ENCODE data around the gene AEBP1. TPM values are rescaled to one million over a fixed set of nuclear protein-coding genes. Genes with fewer than 3 reads are reported as not detected.

Gene AEBP1
- total RNA-seq, 1 donor from 2014 or later = 21.6 TPM

- Mint-ChIP-seq H3K9me3 (no peaks in the 10 kb centered on the region), H3K36me3 (ENCODE audit: low read depth) (no peaks in the 10 kb centered on the region), H3K27me3 (peaks cover 17% of the 10 kb centered on the region), H3K4me3 (no peak overlapping the region), H3K4me1 (peaks cover 21% of the 10 kb centered on the region), H3K27ac (no peak overlapping the region)
- intact Hi-C loops (cut with micrococcal nuclease) = no loop called here
- DNase-seq = no peak
Observed at GRCh38 chr7:44101303-44101965, 2.7 kb upstream of the AEBP1 start.

GRCh38 chr7:44101966-44102845 lies 1.9 kb upstream of the AEBP1 start:
- intact Hi-C loops (cut with micrococcal nuclease) = no loop called here

GRCh38 chr7:44102846-44103565 lies 1.1 kb upstream of the AEBP1 start:
- Mint-ChIP-seq H3K9me3 (no peaks in the 10 kb centered on the region), H3K4me3 (peak overlapping the region; percentile 57), H3K4me1 (peaks cover 7% of the 10 kb centered on the region), H3K27ac (peak overlapping the region; percentile 4), H3K27me3 (peaks cover 17% of the 10 kb centered on the region), H3K36me3 (ENCODE audit: low read depth) (no peaks in the 10 kb centered on the region)
- no peak for DNase-seq
- intact Hi-C loops (cut with micrococcal nuclease) = no loop called here

More at GRCh38 chr7:44101966-44102845, 1.9 kb upstream of the AEBP1 start:
- Mint-ChIP-seq H3K27ac (no peak overlapping the region), H3K9me3 (no peaks in the 10 kb centered on the region), H3K4me1 (peaks cover 14% of the 10 kb centered on the region), H3K36me3 (ENCODE audit: low read depth) (no peaks in the 10 kb centered on the region), H3K27me3 (peaks cover 17% of the 10 kb centered on the region), H3K4me3 (peak overlapping the region; percentile 24)
- no peak for DNase-seq

- peaks cover 17% of the 10 kb centered on the region for H3K27me3 Mint-ChIP-seq
- H3K4me3 Mint-ChIP-seq = peak overlapping the region; percentile 57
- intact Hi-C loops (cut with micrococcal nuclease) = no loop called here
Observed at GRCh38 chr7:44103566-44103922, 601 bp upstream of the AEBP1 start.

GRCh38 chr7:44104860-44105771 lies 971 bp downstream of the AEBP1 start:
- peak overlapping the region; percentile 35 for H3K27ac Mint-ChIP-seq
- intact Hi-C loops (cut with micrococcal nuclease) = loop anchor here (1.0 kb wide), 1 partner anchor 23 kb away; the partner anchor contains the start of gene POLM
- no peaks in the 10 kb centered on the region for H3K36me3 Mint-ChIP-seq (ENCODE audit: low read depth)
- no peak for DNase-seq
- peaks cover 7% of the 10 kb centered on the region for H3K4me1 Mint-ChIP-seq
- peak overlapping the region; percentile 76 for H3K4me3 Mint-ChIP-seq
- H3K9me3 Mint-ChIP-seq = no peaks in the 10 kb centered on the region
- peaks cover 17% of the 10 kb centered on the region for H3K27me3 Mint-ChIP-seq

More at GRCh38 chr7:44103566-44103922, 601 bp upstream of the AEBP1 start:
- Mint-ChIP-seq H3K27ac (peak overlapping the region; percentile 4), H3K9me3 (no peaks in the 10 kb centered on the region), H3K36me3 (ENCODE audit: low read depth) (no peaks in the 10 kb centered on the region), H3K4me1 (peaks cover 7% of the 10 kb centered on the region)
- no peak for DNase-seq

DNA sequence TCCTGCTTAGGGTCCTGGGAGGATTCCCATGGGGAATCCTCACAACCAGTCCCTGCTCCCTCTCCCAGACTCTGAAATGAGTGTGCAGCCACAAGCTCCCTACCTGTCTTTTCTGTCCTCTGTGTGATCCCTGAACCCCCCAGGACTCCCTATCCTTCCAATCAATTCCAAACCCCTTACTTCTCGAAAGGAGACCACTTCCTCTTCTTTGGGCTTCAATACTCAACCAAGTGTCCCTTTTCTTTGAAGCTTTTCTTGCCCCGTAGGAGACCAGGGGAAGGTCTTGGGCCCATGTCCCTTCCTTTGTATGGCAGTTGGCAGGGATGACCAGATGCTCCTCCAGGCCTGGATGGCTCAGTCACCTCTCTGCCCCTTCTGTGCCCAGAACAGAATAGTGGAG lies 1.7 kb downstream of the AEBP1 start:
- intact Hi-C loops (cut with micrococcal nuclease) = no loop called here
- Mint-ChIP-seq H3K9me3 (no peaks in the 10 kb centered on the region), H3K27me3 (peaks cover 17% of the 10 kb centered on the region), H3K27ac (no peak overlapping the region), H3K4me1 (peaks cover 7% of the 10 kb centered on the region), H3K36me3 (ENCODE audit: low read depth) (no peaks in the 10 kb centered on the region), H3K4me3 (peak overlapping the region; percentile 76)
- DNase-seq = no peak

- Mint-ChIP-seq H3K27ac (no peak overlapping the region), H3K4me1 (peaks cover 7% of the 10 kb centered on the region), H3K27me3 (peaks cover 17% of the 10 kb centered on the region), H3K9me3 (no peaks in the 10 kb centered on the region), H3K4me3 (no peak overlapping the region), H3K36me3 (ENCODE audit: low read depth) (no peaks in the 10 kb centered on the region)
- intact Hi-C loops (cut with micrococcal nuclease) = no loop called here
- no peak for DNase-seq
Observed at GRCh38 chr7:44106311-44107065, 2.3 kb downstream of the AEBP1 start.

DNA sequence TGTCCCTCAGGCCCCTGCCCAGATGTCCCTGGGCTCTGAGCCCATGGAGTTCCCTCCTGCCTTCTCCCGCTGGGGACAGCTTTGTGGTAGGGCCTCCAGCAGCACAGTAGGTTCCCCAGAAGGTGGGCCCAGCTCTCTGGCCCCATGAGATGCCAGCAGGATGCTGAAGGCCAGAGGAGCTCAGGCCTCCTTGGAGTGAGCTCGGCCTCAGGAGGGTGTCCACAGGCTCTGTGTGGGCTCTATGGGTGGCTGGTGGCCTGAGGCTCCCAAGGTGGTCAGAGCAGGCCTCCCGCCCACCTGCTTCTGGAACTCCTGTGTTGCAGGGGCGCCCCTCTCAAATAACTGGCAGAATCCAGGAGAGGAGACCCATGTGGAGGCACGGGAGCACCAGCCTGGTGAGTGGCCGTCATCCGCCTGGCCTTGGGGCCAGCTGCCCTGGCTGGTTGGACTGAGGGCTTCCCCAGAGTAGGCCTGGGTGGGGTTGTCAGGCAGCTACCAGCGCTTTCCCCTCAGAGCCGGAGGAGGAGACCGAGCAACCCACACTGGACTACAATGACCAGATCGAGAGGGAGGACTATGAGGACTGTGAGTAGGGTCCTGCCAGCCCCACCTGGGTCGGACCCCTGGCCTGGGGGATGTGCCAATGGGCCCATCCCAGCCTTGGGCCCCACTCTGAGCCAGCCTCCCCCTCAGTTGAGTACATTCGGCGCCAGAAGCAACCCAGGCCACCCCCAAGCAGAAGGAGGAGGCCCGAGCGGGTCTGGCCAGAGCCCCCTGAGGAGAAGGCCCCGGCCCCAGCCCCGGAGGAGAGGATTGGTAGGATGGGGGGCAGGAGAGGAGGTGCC lies 3.2 kb downstream of the AEBP1 start:
- Mint-ChIP-seq H3K27ac (no peak overlapping the region), H3K27me3 (peaks cover 14% of the 10 kb centered on the region), H3K36me3 (ENCODE audit: low read depth) (no peaks in the 10 kb centered on the region), H3K4me3 (no peak overlapping the region), H3K4me1 (peaks cover 7% of the 10 kb centered on the region), H3K9me3 (no peaks in the 10 kb centered on the region)
- no peak for DNase-seq
- intact Hi-C loops (cut with micrococcal nuclease) = no loop called here

- Mint-ChIP-seq H3K4me1 (peaks cover 7% of the 10 kb centered on the region), H3K27me3 (peaks cover 11% of the 10 kb centered on the region), H3K9me3 (no peaks in the 10 kb centered on the region), H3K36me3 (ENCODE audit: low read depth) (peaks cover 4% of the 10 kb centered on the region), H3K27ac (peak overlapping the region; percentile 3), H3K4me3 (no peak overlapping the region)
- intact Hi-C loops (cut with micrococcal nuclease) = no loop called here
- DNase-seq = no peak
Observed at GRCh38 chr7:44107961-44108767, 4.0 kb downstream of the AEBP1 start.

- peaks cover 7% of the 10 kb centered on the region for H3K4me1 Mint-ChIP-seq
- intact Hi-C loops (cut with micrococcal nuclease) = no loop called here
- no peak for DNase-seq
- no peaks in the 10 kb centered on the region for H3K9me3 Mint-ChIP-seq
- peaks cover 10% of the 10 kb centered on the region for H3K36me3 Mint-ChIP-seq (ENCODE audit: low read depth)
- H3K27me3 Mint-ChIP-seq = peaks cover 6% of the 10 kb centered on the region
- no peak overlapping the region for H3K27ac Mint-ChIP-seq
- no peak overlapping the region for H3K4me3 Mint-ChIP-seq
Observed at GRCh38 chr7:44108768-44109750, 4.9 kb downstream of the AEBP1 start.

Measured in activated CD4-positive, alpha-beta T cell treated with anti-CD3 and anti-CD28 coated beads, Interleukin-2, amount 10 ng/mL, durations not matched to agents 24 days and 14 days (primary cell).